Kidney epithelial cell (primary cell): ENCODE data around the gene MARCHF9. TPM values are rescaled to one million over a fixed set of nuclear protein-coding genes. Genes with fewer than 3 reads are reported as not detected.
A peak's percentile ranks its signal among the peaks of the same experiment; 100 is the strongest.

Experiments
- DNase-seq: peaks from one replicate; pipeline ENCODE4 v3.0.0-alpha.2; 2010; ENCODE audit warnings: low read depth
- H3K27me3 ChIP-seq: 2 replicates; pipeline ENCODE4 v1.6.0; 2011; ENCODE audit warnings: low read length; ENCODE audit not compliant: control insufficient read depth, insufficient read depth
- H3K36me3 ChIP-seq: 2 replicates; pipeline ENCODE4 v1.5.1; 2011; ENCODE audit warnings: low read length; ENCODE audit not compliant: control insufficient read depth, insufficient read depth
- H3K4me3 ChIP-seq: 2 replicates; pipeline ENCODE4 v1.5.1; 2011; ENCODE audit warnings: low read depth, mild to moderate bottlenecking, control low read depth, low read length
- total RNA-seq: library from RNA; depleted of rRNA; stranded (reverse); fragments of >200 nt; gene quantifications from 2 replicates; pipeline ENCODE4 v1.2.3, GENCODE V29; 2015
- TF ChIP-seq, protein P1 (sequence below): IDR thresholded peaks from 2 replicates; pipeline ENCODE4 v1.5.1; 2011; ENCODE audit warnings: mild to moderate bottlenecking, moderate library complexity, low read length, control low read depth, inconsistent platforms; ENCODE audit not compliant: insufficient read depth, poor library complexity, severe bottlenecking

The MARCHF9 gene
- total RNA-seq, 1 donor from 2014 or later = 16.7 TPM

DNA sequence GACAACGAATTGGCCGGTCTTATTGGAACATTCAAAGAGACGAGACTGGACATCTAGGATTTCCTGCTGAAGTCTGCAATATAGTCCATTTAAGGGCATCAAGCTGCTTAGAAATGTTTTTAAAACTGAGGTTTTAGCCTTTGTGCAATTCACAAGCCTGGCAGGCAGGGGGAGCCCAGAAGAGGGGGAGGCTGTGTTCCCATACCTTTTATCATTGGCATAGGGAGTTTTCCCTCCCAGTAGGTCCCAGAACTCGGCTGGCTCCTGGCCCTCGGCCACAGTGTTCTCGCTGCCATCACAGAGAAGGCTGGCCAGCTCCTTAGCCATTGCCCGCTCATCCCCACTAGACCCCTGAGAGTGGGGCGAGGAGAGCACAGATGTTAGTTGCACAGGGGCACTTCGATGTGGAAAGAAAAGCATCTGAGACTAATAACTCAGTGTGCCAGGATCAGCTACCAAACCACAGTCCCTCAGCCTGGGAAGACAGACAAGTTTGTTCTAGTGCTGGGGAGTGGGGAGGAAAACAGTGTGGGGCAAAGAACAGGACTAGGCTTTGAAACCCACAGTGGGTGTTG is 48.5 kb downstream of the MARCHF9 start:
- no peak for DNase-seq
- Histone ChIP-seq H3K27me3 (no peaks in the 10 kb centered on the region), H3K4me3 (no peak overlapping the region), H3K36me3 (peaks cover 1% of the 10 kb centered on the region)
- TF ChIP-seq, protein P1, sequence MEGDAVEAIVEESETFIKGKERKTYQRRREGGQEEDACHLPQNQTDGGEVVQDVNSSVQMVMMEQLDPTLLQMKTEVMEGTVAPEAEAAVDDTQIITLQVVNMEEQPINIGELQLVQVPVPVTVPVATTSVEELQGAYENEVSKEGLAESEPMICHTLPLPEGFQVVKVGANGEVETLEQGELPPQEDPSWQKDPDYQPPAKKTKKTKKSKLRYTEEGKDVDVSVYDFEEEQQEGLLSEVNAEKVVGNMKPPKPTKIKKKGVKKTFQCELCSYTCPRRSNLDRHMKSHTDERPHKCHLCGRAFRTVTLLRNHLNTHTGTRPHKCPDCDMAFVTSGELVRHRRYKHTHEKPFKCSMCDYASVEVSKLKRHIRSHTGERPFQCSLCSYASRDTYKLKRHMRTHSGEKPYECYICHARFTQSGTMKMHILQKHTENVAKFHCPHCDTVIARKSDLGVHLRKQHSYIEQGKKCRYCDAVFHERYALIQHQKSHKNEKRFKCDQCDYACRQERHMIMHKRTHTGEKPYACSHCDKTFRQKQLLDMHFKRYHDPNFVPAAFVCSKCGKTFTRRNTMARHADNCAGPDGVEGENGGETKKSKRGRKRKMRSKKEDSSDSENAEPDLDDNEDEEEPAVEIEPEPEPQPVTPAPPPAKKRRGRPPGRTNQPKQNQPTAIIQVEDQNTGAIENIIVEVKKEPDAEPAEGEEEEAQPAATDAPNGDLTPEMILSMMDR = peak; percentile 84

GRCh38 chr12:57806677-57807076 is 51.8 kb downstream of the MARCHF9 start:
- Histone ChIP-seq H3K36me3 (peaks cover 1% of the 10 kb centered on the region), H3K27me3 (no peaks in the 10 kb centered on the region), H3K4me3 (no peak overlapping the region)
- no peak for DNase-seq
- TF ChIP-seq, protein P1 = no peak

DNA sequence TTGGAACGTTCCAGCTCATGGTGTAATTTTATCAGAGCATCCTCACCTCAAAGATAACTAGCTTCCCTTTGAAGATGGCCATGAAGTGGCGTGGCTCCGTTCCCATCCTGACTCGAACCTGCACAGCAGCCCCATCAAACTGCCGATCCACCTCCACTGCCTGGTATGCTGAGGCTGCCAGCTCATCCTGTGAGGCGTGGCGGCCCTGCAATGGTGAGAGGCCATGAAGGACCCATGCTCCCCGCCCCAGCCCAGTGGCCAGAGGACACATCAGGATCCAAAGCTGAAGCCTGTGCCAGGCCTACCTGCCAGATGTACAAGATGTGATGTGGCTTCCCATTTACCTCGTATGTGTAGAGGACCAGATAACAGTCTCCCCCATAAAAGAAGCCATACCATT is 52.4 kb downstream of the MARCHF9 start:
- no peak for DNase-seq
- no peaks in the 10 kb centered on the region for H3K27me3 ChIP-seq
- TF ChIP-seq, protein P1 = no peak
- H3K4me3 ChIP-seq = no peak overlapping the region
- H3K36me3 ChIP-seq = peaks cover 1% of the 10 kb centered on the region

GRCh38 chr12:57808351-57808750 is 53.4 kb downstream of the MARCHF9 start:
- Histone ChIP-seq H3K27me3 (no peaks in the 10 kb centered on the region), H3K4me3 (no peak overlapping the region), H3K36me3 (peaks cover 1% of the 10 kb centered on the region)
- TF ChIP-seq, protein P1 = no peak
- DNase-seq = no peak

DNA sequence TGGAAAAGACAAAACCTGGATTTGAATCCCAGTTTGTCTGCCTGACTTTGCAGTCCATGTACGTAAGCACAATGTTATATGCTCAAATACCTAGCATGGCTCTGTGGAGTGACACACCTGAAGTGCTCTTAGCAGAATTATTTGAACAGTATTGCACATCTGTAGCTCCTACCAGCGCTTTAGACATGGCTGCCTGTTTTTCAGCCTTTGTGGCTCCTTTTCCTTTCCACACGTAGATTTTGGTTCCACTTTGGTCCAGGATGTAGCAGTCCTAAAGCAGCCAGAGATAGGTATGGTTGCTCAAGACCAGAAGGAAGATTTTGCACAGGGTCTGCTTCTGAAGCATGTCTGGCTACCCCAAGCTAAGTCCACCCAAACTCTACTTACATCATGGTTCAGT is 54.5 kb downstream of the MARCHF9 start:
- H3K27me3 ChIP-seq = no peaks in the 10 kb centered on the region
- TF ChIP-seq, protein P1 = no peak
- DNase-seq = no peak
- H3K4me3 ChIP-seq = no peak overlapping the region
- peaks cover 1% of the 10 kb centered on the region for H3K36me3 ChIP-seq

Other genes with a start within 250 kb of the MARCHF9 start
- 95.7 and 107 TPM in 2 replicates for gene DDIT3, start 234.6 kb upstream of the MARCHF9 start, total RNA-seq
- gene MBD6, start 232.3 kb upstream of the MARCHF9 start, total RNA-seq = 10.0 and 11.6 TPM in 2 replicates
- 154 and 191 TPM in 2 replicates for gene DCTN2, start 207.9 kb upstream of the MARCHF9 start, total RNA-seq
- gene KIF5A, start 205.1 kb upstream of the MARCHF9 start, total RNA-seq = 1.2 and 1.9 TPM in 2 replicates
- gene PIP4K2C, start 163.9 kb upstream of the MARCHF9 start, total RNA-seq = 96.0 and 105 TPM in 2 replicates
- gene DTX3, start 150.3 kb upstream of the MARCHF9 start, total RNA-seq = 27.3 and 34.1 TPM in 2 replicates
- 2.3 and 2.4 TPM in 2 replicates for gene ARHGEF25, start 143.7 kb upstream of the MARCHF9 start, total RNA-seq
- gene B4GALNT1, start 121.9 kb upstream of the MARCHF9 start, total RNA-seq = 0.48 and 2.2 TPM in 2 replicates
- gene OS9, start 61.0 kb upstream of the MARCHF9 start, total RNA-seq = 268 and 310 TPM in 2 replicates
- under 0.01 TPM in 1 of 2 replicates, not detected in the other for gene AGAP2, start 16.4 kb upstream of the MARCHF9 start, total RNA-seq
- gene TSPAN31, start 10.1 kb upstream of the MARCHF9 start, total RNA-seq = 39.6 and 77.1 TPM in 2 replicates
- 257 and 298 TPM in 2 replicates for gene CDK4, start 2.8 kb upstream of the MARCHF9 start, total RNA-seq
- 4.3 and 5.2 TPM in 2 replicates for gene CYP27B1, start 12.0 kb downstream of the MARCHF9 start, total RNA-seq
- 20.3 and 22.4 TPM in 2 replicates for gene METTL1, start 17.0 kb downstream of the MARCHF9 start, total RNA-seq
- gene EEF1AKMT3, start 17.5 kb downstream of the MARCHF9 start, total RNA-seq = 7.3 and 11.3 TPM in 2 replicates
- 21.5 and 31.5 TPM in 2 replicates for gene TSFM, start 27.7 kb downstream of the MARCHF9 start, total RNA-seq
- gene AVIL, start 63.6 kb downstream of the MARCHF9 start, total RNA-seq = 0.17 and 3.0 TPM in 2 replicates
- gene CTDSP2, start 91.6 kb downstream of the MARCHF9 start, total RNA-seq = 71.2 and 79.1 TPM in 2 replicates
- gene ATP23, start 186.5 kb downstream of the MARCHF9 start, total RNA-seq = 7.7 and 8.0 TPM in 2 replicates